Adrenal gland (tissue), 5 donors: ENCODE measurements around the gene USP34.
"Not testable (repeated sequence)": the region's sequence is repeated elsewhere in the genome, so short reads cannot be mapped to it uniquely, and the experiment has no call there.

ENCODE experiments used
- POLR2A ChIP-seq, 2 donors: fragments of 450-650 bp; IDR thresholded peaks; one replicate each; pipeline ENCODE4 v1.6.1; 2017; ENCODE audit warnings: antibody characterized with exemption in 2 of 2, mild to moderate bottlenecking in 2 of 2, moderate library complexity in 1 of 2
- TF ChIP-seq, protein P1 (sequence below), 6 experiments: fragments of 450-650 bp in 4 of 6; fragments of 200-600 bp in 2 of 6; sonication (generic) in 1 of 6; IDR thresholded peaks; 1 replicate in 5 of 6; 2 replicates in 1 of 6; pipeline versions ENCODE4 v1.5.1 to v1.8.0; 2016 to 2021; ENCODE audit warnings: antibody characterized with exemption in 6 of 6, mild to moderate bottlenecking in 2 of 6, moderate library complexity in 1 of 6
- donor health status: DM: no; HTN: no; CAD: no.

DNA sequence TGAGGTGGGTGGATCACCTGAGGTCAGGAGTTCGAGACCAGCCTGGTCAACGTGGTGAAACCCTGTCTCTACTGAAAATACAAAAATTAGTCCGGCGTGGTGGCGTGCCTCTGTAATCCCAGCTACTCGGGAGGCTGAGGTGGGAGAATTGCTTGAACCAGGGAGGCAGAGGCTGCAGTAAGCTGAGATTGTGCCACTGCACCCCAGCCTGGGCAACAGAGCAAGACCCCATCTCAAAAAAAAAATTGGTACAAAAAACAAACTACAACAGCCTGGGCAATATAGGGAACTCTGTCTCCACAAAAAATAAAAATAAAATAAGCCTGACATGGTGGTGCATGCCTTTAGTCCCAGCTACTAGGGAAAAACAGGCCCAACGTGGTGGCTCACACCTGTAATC, 305.8 kb downstream of the USP34 start:
- TF ChIP-seq, protein P1, sequence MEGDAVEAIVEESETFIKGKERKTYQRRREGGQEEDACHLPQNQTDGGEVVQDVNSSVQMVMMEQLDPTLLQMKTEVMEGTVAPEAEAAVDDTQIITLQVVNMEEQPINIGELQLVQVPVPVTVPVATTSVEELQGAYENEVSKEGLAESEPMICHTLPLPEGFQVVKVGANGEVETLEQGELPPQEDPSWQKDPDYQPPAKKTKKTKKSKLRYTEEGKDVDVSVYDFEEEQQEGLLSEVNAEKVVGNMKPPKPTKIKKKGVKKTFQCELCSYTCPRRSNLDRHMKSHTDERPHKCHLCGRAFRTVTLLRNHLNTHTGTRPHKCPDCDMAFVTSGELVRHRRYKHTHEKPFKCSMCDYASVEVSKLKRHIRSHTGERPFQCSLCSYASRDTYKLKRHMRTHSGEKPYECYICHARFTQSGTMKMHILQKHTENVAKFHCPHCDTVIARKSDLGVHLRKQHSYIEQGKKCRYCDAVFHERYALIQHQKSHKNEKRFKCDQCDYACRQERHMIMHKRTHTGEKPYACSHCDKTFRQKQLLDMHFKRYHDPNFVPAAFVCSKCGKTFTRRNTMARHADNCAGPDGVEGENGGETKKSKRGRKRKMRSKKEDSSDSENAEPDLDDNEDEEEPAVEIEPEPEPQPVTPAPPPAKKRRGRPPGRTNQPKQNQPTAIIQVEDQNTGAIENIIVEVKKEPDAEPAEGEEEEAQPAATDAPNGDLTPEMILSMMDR (IDR thresholded peaks at IDR 0.05): not testable (repeated sequence)
- TF ChIP-seq POLR2A (IDR thresholded peaks at IDR 0.05): not testable (repeated sequence)
